ENCODE results near the gene IL17RA. TPM values are rescaled to one million over a fixed set of nuclear protein-coding genes. Genes with fewer than 3 reads are reported as not detected.

Gene IL17RA
- total and polyA plus RNA-seq, 2 experiments from 2014 or later, result 8.4 to 14.6 TPM

DNA sequence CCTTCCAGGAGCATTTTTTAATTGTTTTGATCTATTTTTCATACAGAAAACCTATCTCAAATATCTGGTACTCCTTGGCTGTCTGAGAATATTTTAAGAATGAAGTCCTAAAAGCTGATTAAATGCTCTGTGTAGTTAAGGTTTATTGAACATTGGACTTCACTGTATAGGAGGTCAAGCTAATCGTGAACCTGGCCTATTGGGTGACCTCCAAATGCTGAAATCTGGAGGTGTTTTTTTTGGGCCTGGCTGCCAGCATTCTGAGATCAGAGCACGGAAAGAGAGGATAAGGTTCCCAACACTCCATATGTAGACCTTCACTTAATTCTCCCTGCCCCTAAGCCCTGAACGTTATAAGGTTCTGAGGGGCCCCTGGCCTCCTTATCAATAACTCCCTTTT is 8.3 kb downstream of the IL17RA start:
- peaks cover 29% of the 10 kb centered on the region for H3K79me2 ChIP-seq

DNA sequence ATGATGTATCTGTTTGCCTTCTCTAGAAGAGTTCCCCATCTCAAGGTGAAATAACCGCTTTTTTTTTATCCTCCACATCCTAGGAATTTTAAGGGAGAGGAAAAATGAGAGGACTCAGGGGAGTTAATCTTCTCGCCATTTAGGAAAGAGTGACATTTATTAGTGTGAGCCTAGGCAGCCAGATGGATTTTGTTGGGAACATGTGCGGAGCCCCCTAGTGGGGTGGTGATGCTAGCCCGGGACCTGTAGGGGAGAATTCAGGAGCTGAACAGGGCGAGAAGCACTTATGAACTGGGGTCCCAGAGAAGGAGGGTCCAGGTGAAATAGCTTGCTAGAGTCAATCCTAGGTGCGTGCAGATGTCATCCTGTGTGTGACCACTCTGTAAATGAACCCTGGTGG is 10.7 kb downstream of the IL17RA start:
- Histone ChIP-seq H3K4me3 (no peak overlapping the region), H3K27ac (no peak overlapping the region), H3K4me1 (ENCODE audit: insufficient read depth) (no peaks in the 10 kb centered on the region), H2AFZ (no peak overlapping the region), H3K9me3 (ENCODE audit: low read depth) (no peaks in the 10 kb centered on the region), H3K9me2 (replicated peaks; ENCODE audit: insufficient read depth) (no peaks in the 10 kb centered on the region), H3K4me2 (no peak overlapping the region), H4K20me1 (ENCODE audit: insufficient read depth, poor library complexity, severe bottlenecking) (peaks cover 10% of the 10 kb centered on the region), H3K36me3 (replicated peaks; ENCODE audit: insufficient read depth, low read depth) (no peaks in the 10 kb centered on the region), H3K79me2 (peaks cover 19% of the 10 kb centered on the region), H3K27me3 (no peaks in the 10 kb centered on the region)
- WGBS (ENCODE audit: low lambda C conversion rate, missing lambda C conversion rate), result 70% methylated on average over 6 of the region's 6 CpGs
- no peak for DNase-seq (ENCODE audit: low spot score)
- TF ChIP-seq, protein P1, sequence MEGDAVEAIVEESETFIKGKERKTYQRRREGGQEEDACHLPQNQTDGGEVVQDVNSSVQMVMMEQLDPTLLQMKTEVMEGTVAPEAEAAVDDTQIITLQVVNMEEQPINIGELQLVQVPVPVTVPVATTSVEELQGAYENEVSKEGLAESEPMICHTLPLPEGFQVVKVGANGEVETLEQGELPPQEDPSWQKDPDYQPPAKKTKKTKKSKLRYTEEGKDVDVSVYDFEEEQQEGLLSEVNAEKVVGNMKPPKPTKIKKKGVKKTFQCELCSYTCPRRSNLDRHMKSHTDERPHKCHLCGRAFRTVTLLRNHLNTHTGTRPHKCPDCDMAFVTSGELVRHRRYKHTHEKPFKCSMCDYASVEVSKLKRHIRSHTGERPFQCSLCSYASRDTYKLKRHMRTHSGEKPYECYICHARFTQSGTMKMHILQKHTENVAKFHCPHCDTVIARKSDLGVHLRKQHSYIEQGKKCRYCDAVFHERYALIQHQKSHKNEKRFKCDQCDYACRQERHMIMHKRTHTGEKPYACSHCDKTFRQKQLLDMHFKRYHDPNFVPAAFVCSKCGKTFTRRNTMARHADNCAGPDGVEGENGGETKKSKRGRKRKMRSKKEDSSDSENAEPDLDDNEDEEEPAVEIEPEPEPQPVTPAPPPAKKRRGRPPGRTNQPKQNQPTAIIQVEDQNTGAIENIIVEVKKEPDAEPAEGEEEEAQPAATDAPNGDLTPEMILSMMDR (IDR thresholded peaks at IDR 0.05; ENCODE audit: poor library complexity), result no peak
- no peak for TF ChIP-seq EZH2 (IDR thresholded peaks at IDR 0.05; ENCODE audit: borderline replicate concordance)
- no peak for TF ChIP-seq EZH2phosphoT487 (IDR thresholded peaks at IDR 0.05; ENCODE audit: low read depth, severe bottlenecking, unreplicated experiment)

More for the DNA sequence above, 8.3 kb downstream of the IL17RA start:
- Histone ChIP-seq H2AFZ (no peak overlapping the region), H3K9me2 (replicated peaks; ENCODE audit: insufficient read depth) (no peaks in the 10 kb centered on the region), H4K20me1 (ENCODE audit: insufficient read depth, poor library complexity, severe bottlenecking) (peaks cover 10% of the 10 kb centered on the region), H3K4me3 (no peak overlapping the region), H3K36me3 (replicated peaks; ENCODE audit: insufficient read depth, low read depth) (no peaks in the 10 kb centered on the region), H3K27ac (no peak overlapping the region), H3K27me3 (no peaks in the 10 kb centered on the region), H3K4me2 (no peak overlapping the region), H3K9me3 (ENCODE audit: low read depth) (no peaks in the 10 kb centered on the region), H3K4me1 (ENCODE audit: insufficient read depth) (no peaks in the 10 kb centered on the region)
- TF ChIP-seq, protein P1 (IDR thresholded peaks at IDR 0.05; ENCODE audit: poor library complexity), result no peak
- no peak for TF ChIP-seq EZH2phosphoT487 (IDR thresholded peaks at IDR 0.05; ENCODE audit: low read depth, severe bottlenecking, unreplicated experiment)
- 68% methylated on average over 3 of the region's 3 CpGs for WGBS (ENCODE audit: low lambda C conversion rate, missing lambda C conversion rate)
- no peak for DNase-seq (ENCODE audit: low spot score)

DNA sequence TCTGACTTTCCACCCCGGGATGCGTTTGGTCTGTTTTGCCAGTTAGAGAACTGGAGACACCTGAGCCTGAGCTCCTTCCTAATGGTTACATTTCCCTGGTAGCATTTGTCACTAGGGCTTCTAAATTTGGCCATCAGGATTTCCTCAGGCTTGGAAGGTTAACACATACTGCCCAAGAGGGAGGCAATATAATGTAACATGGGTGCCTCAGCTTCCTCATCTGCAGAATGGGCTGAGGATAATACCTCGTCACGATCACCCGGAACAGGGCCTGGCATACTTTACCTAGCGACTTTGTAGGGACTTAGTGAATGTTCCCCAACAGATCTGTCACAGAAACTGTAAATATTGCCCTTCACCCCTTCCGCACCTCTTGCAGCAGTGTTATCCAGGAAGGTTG is 11.3 kb downstream of the IL17RA start:
- DNase-seq (ENCODE audit: low spot score), result no peak
- no peaks in the 10 kb centered on the region for H3K4me1 ChIP-seq (ENCODE audit: insufficient read depth)
- H4K20me1 ChIP-seq (ENCODE audit: insufficient read depth, poor library complexity, severe bottlenecking), result peaks cover 10% of the 10 kb centered on the region
- WGBS (ENCODE audit: low lambda C conversion rate, missing lambda C conversion rate), result 92% methylated on average over 7 of the region's 7 CpGs
- peaks cover 17% of the 10 kb centered on the region for H3K79me2 ChIP-seq
- H3K36me3 ChIP-seq (replicated peaks; ENCODE audit: insufficient read depth, low read depth), result no peaks in the 10 kb centered on the region
- H3K27ac ChIP-seq, result no peak overlapping the region
- H2AFZ ChIP-seq, result no peak overlapping the region
- no peaks in the 10 kb centered on the region for H3K9me3 ChIP-seq (ENCODE audit: low read depth)
- no peak for TF ChIP-seq EZH2 (IDR thresholded peaks at IDR 0.05; ENCODE audit: borderline replicate concordance)
- TF ChIP-seq, protein P1 (IDR thresholded peaks at IDR 0.05; ENCODE audit: poor library complexity), result no peak
- no peak for TF ChIP-seq EZH2phosphoT487 (IDR thresholded peaks at IDR 0.05; ENCODE audit: low read depth, severe bottlenecking, unreplicated experiment)
- H3K4me2 ChIP-seq, result no peak overlapping the region
- H3K4me3 ChIP-seq, result no peak overlapping the region
- no peaks in the 10 kb centered on the region for H3K9me2 ChIP-seq (replicated peaks; ENCODE audit: insufficient read depth)
- H3K27me3 ChIP-seq, result no peaks in the 10 kb centered on the region

DNA sequence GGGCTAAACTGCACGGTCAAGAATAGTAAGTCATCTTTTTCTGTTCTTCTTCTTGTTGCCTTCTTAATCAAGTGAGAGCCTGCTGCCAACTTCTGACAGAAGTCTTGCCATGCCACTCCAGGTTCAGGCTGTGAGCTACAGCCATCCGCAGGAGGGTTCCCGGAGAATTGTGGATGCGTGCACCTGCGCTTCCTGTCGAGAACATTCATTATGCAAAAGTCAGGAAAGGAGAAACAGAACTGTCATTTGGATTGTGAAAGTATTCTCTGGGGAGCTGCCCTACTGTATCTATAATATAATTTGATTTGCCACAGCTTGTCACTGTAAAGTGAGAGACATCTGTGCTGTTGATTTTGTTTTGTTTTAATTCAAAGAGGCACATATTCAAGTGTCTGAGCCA is 12.3 kb downstream of the IL17RA start:
- WGBS (ENCODE audit: low lambda C conversion rate, missing lambda C conversion rate), result 93% methylated on average over 6 of the region's 6 CpGs
- H3K9me2 ChIP-seq (replicated peaks; ENCODE audit: insufficient read depth), result no peaks in the 10 kb centered on the region
- H3K9me3 ChIP-seq (ENCODE audit: low read depth), result no peaks in the 10 kb centered on the region
- peaks cover 17% of the 10 kb centered on the region for H3K79me2 ChIP-seq
- no peak for DNase-seq (ENCODE audit: low spot score)
- H3K4me3 ChIP-seq, result no peak overlapping the region
- H3K27me3 ChIP-seq, result no peaks in the 10 kb centered on the region
- H4K20me1 ChIP-seq (ENCODE audit: insufficient read depth, poor library complexity, severe bottlenecking), result peaks cover 5% of the 10 kb centered on the region
- H3K27ac ChIP-seq, result no peak overlapping the region
- no peak overlapping the region for H2AFZ ChIP-seq
- H3K4me1 ChIP-seq (ENCODE audit: insufficient read depth), result no peaks in the 10 kb centered on the region
- TF ChIP-seq EZH2phosphoT487 (IDR thresholded peaks at IDR 0.05; ENCODE audit: low read depth, severe bottlenecking, unreplicated experiment) (no peak), EZH2 (IDR thresholded peaks at IDR 0.05; ENCODE audit: borderline replicate concordance) (no peak)
- TF ChIP-seq, protein P1 (IDR thresholded peaks at IDR 0.05; ENCODE audit: poor library complexity), result no peak
- H3K4me2 ChIP-seq, result no peak overlapping the region
- no peaks in the 10 kb centered on the region for H3K36me3 ChIP-seq (replicated peaks; ENCODE audit: insufficient read depth, low read depth)

All from hepatocyte (in vitro differentiated cells).